GM04504 (cell line): ENCODE measurements around the gene PREB.
"Not testable (repeated sequence)": the region's sequence is repeated elsewhere in the genome, so short reads cannot be mapped to it uniquely, and the experiment has no call there.

Experiments
- DNase-seq: peaks from one replicate; pipeline ENCODE4 v3.0.0-alpha.2; 2012; ENCODE audit warnings: low read depth

The PREB gene, protein sequence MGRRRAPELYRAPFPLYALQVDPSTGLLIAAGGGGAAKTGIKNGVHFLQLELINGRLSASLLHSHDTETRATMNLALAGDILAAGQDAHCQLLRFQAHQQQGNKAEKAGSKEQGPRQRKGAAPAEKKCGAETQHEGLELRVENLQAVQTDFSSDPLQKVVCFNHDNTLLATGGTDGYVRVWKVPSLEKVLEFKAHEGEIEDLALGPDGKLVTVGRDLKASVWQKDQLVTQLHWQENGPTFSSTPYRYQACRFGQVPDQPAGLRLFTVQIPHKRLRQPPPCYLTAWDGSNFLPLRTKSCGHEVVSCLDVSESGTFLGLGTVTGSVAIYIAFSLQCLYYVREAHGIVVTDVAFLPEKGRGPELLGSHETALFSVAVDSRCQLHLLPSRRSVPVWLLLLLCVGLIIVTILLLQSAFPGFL

DNA sequence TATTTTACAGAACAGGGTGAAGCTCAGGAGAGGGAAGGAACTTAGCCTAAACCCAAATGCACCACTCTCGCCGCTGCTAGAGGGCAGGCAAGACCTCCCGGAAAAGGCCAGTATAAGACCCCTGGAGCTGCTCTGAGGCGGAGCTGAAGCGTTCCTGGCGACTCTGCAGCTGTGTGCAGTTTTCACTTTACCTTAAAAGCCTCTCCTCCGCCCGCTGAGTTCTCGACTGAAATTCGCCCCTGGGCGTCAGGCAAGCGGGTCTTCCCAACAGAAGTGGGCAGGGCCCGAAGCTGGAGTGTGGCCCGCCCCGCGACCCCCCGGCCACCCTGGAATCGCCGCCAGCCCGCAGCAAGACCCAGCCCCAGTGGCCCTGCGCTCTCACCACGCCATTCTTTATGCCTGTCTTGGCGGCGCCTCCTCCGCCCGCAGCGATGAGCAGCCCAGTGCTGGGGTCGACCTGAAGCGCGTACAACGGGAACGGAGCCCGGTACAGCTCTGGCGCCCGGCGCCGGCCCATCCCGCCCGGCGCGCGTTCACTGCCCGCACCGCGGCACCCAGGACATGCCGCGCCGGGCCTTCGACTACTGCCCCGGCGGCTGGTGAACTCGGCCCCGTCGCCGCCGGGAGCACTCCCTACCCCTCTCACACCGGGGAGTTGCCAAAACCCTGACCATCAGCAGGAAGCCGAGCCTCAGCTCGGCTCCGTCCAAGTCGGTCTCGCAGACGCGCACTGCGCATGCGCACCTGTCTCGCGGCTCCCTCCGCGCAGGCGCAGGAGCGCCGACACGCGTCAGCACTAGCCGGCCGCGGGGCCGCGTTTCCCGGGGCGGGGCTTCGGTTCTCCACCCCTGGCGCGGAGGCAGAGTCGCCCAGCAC, at the start of gene PREB:
TSS of gene PREB (minus strand) at position 732 of the 876 bp plus-strand sequence. CDS start at position 517, 215 bp downstream.
- peak; percentile 88 for DNase-seq

DNA sequence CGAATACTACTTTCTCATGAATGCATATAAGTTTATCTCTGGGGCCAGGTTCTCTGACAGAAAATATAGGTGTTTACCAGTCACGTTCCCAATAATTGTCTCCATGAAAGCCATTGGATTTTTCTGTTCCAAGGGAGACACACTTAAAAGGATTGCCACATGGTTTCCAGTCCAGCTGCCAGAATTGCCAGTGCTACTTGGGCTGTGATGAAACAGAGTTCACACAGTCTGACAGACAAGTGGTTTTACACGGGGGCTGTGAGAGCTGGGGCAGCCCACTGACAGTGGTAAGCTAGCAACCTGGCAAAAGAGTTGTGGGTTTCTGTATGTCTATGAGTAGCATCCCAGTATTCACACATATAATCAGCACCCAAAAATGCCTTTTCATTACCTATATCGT, 49.7 kb upstream of the PREB start:
- DNase-seq: no peak

DNA sequence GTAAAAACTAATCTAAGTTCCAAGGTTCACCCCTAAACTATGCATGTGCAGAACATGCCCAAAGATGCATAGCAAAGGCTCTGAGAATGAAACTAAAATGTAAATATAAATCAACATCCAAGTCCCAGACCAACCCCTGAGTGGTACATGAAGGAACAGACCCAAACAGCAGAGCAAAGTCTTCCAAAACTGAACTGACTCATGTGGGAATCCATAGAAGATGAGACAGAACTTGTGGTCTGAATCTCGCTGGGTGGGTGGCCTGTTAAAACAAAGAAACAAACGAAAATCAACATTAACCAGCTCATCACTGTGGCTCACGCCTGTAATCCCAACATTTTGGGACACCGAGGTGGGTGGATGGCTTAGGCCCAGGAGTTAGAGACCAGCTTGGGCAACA, 47.9 kb upstream of the PREB start:
- DNase-seq: no peak

DNA sequence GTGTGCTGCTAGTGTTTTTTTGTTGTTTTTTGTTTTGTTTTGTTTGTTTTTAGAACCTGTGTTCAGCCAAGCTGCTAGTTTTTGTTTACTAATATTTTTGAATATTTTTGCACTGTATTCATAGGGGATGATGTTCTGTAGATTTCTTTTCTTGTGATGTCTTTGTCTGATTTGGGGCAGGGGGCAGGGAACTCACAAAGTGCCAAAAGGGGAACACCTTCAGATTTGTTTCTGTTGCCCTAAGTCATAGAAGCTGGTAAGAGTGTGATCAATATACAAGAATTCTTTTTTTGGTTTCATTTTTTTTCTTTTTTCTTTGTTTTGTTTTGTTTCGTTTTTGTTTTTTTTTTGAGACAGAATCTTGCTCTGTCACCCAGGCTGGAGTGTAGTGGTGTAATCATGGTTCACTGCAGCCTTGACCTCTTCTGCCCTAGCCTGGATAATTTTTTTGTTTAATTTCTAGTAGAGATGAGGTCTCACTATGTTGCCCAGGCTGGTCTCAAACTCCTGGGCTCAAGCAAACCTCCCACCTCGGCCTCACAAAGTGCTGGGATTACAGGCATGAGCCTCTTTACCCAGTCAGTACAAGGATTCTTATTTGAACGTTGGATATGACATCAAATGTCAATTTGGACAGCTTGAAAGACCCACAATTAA, 45.0 kb upstream of the PREB start:
- no peak for DNase-seq

DNA sequence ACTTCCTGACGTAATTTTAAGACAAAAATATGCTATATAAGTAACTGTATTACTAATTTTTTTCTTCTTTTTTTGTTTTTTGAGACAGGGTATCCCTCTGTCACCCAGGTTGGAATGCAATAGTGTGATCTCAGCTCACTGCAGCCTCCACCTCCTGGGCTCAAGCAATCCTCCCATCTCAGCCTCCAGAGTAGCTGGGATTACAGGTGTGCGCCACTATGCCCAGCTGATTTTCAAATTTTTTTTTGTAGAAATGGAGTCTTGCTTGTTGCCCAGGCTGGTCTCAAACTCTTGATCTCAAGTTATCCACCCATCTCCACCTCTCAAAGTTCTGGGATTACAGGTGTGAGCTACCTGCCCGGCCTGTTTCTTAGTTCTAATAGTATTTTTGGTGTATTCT, 44.0 kb upstream of the PREB start:
- DNase-seq: no peak

DNA sequence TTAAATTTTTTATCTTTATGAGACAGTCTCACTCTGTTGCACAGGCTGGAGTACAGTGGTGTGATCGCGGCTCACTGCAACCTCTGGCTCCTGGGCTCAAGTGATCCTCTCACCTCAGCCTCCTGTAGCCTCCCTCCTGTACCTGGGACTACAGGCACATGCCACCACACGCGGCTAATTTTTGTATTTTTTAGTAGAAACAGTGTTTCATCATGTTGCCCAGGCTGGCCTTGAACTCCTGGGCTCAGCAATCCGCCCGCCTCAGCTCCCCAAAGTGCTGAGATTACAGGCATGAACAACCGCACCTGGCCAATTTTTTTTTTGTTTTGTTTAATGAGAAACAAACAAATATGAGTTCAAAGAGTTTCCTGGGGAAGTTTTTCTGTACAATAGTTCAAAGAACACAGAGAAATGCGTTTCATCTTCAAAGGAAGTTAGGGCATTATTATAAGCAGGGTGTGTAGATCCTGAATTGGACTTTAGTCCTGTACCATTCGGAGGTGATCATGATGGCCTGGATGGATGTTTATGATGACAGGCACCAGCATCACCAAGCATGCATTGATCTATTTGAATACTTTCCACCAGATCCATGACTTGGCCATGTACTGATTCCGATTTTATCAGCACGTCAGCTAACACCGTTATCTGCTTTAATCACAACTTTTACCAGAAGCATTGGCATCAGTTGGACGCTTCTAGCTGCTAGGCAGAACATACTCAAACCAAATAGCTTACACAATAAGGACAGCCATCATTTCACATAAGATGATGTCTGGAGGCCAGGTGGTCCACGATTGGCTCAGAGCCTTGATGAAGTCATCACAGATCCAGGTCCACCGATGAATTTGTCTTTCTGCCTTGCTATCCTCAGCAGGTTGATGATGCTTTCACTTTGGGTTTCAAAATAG, 43.3 kb upstream of the PREB start:
- DNase-seq: no peak

DNA sequence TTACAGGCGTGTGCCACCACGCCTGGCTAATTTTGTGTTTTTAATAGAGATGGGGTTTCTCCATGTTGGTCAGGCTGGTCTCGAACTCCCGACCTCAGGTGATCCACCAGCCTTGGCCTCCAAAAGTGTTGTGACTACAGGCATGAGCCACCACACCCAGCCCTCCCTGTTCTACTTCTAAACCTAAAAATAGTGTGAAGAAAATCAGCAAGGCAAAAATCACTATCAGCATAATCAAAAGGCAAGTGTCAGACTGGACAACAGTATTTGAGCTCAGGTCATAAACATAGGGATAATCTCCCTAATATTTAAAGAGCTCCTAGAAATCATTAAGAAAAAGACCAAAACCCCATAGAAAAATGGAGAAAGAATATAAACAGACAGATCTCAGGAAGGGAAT, 41.3 kb upstream of the PREB start:
- not testable (repeated sequence) for DNase-seq

DNA sequence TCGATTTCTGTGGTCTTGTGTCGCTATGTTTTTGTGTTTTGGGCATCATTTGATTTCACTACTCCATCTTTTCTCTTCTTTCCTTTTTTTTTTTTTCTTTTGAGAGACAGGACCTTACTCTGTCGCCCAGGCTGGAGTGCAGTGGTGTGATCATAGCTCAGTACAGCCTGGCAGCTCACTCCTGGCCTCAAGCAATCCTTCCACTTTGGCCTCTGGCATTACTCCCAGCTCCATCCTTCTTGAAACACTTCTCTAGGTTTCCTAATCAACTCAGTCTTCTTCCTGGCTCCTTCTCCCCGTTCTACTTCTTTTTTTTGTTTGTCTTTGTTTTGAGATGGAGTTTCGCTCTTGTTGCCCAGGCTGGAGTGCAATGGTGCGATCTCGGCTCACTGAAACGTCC, 40.9 kb upstream of the PREB start:
- DNase-seq: no peak

DNA sequence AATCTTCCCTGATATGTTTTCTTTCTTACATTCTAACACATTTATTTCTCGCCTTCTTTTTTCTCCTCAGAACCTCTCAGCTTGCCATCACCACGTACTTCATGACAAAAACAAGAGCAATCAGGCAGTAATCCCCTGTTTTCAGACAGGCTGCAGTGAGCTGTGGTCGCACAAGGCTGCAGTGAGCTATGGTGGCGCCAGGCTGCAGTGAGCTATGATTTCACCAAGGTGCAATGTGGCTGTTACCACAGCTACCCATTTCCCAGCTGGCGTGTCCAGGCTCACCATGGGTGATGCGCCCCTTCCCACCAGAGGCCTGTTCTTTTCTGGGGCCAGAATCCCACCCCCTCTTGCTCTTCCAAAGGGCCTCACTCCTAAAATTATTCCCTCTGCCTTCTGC, 40.2 kb upstream of the PREB start:
- DNase-seq: no peak

DNA sequence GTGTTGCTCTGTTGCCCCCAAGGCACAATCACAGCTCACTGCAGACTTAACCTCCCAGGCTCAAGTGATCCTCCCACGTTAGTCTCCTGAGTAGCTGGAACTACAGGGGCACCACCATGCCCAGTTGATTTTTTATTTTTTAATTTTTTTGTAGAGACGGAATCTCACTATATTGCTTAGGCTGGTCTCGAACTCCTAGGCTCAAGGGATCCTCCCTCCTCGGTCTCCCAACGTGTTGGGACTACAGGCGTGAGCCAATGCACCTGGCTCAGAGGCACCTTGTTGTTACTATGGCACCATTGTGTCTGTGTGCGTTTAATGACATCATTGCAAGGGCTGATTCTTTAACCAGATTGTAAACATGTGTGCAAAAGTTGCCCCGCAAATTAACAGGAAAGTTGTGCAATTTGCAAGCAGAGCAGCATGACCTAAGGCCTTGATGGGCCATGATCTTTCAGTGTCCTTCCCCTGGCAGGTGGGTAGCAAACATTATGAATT, 37.0 kb upstream of the PREB start:
- DNase-seq: no peak

DNA sequence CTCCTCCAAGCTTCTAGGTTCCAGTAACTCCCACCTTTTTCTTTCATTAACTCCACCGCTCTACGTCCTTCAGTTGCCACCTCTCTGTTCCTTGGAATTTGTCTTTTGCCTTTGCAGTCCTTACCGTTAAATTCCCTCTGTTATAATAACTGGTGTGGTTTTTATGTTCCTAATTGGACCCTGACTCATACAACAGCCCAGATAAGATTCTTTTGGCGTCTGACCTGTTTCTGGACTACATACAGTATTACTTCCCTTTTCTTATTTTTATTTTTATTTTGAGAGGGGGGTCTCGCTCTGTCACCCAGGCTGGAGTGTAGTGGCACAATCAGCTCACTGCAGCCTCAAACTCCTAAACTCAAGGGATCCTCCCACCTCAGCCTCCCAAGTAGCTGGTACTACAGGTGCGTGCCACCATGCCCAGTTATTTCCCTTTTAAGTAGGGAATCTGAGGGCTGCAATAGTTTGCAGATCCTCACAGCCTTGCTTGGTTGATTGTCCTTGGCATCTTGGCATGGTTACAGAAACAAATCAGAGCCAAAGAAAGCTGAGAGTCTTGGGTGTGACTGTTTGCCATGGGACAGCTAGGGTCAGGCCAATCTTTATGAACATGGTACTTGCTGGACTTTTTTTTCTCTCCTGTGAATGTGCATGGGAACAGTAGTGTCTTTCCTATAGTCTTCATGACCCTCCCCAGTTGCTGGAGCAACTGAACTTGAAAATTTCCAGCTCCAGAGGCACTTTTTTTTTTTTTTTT, 36.3 kb upstream of the PREB start:
- no peak for DNase-seq

DNA sequence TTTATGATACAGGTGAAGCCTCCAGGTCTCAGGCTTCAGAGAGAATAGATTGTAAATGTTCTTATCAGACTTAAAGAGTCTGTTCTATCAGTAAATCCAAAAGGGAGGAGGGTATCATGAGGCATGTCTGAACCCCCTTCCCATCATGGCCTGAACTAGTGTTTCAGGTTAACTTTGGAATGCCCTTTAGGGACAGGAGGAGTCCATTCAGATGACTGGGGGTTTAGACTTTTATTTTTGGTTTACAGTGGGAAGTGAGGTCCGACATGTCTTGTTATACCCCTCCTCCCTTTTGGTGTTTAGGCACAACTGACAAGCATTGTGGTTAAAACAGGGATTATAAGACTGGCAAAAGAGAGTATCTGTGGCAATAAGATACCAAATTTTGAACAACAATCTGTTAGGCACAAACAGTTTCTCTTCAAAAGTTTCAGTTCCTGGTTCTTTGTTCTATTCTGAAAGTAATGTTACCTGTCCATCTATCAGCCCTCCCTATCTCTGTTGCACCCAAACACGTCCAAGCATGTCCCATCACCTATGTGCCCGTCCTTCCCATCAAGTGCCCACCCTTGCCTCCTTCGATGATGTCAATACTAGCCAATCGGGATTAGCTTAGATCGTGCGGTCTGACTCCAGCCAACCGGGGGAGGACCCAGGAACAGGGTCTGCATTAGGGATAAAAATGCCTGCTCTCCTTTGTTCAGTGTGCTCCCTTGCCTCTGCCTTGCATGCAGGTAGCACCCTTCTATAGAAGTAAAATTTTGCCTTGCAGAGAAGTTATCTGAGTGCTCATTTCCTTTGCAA, 30.7 kb upstream of the PREB start:
- no peak for DNase-seq

DNA sequence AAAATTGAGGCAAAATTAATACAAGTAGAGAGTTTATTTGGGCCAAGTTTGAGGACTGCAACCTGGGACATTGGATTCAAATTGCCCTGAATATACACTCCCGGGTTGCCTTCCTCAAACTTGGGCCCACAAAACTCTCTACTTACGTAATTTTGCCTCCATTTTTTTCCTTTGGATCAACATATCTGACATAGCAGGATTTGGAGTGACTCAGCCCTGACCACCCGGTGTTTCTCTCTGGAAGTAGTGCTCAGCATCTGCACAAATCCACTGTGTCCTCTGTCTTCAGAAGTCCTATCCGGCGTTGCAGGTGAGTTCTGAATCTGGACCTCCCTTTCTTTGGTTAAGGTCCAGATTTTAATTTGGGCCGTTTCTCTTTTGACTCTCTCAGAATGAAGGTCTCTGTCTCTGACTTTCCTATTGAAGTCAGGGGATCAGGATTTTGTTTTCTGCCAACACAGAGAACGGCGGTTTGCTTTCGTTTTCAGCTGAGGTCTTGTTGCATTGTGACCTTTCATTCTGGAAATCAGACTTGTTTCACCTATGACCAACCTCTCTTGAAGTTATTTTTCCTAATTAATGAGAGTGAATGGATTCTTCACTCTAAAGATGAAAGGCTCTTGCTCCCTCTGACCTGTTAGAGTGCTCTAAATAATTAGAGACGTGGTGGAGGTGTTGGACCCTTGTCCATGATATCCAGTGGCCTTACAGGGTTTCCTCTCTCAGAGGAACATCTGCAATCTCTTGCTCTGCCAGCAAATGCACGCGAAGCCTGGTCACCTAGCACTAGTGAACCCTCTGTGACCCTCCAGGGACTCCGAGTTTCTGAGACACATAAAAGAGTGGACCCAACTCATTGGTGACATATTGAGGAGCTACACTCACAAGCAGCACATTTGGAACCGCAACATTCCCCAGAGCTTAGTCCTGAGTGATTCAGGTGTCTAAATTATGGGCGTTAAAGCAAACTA, 28.0 kb upstream of the PREB start:
- no peak for DNase-seq

DNA sequence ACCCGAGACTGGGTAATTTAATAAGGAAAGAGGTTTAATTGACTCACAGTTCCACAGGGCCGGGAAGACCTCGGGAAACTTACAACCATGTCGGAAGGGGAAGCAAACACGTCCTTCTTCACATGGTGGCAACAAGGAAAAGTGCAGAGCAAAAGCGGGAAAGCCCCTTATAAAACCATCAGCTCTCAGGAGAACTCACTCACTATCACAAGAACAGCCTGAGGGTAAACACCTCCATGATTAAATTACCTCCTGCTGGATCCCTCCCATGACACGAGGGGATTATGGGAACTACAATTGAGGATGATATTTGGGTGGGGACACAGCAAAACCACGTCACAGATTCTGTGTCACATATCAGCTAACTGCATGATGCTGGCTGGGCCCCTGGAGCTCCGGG, 25.8 kb upstream of the PREB start:
- DNase-seq: no peak

DNA sequence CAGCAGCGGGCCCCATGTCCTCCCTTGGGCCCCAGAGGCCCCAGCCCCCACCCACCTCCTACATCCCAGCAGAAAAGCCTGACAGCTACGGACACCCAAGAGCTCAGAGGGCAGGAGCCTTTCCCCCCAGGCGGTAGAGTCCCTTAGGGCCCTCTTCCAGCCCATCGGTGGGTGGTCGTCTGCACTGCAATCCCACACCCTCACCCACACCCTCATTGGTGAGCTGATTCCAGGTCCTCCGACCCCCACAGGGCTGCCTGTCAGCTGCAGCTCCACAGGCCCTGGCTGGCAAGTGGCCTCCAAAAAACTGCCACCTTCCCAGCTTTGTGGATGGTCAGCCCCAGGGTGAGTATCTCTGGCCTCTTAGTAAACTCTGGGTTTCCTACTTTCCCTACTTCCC, 24.8 kb upstream of the PREB start:
- DNase-seq: no peak

DNA sequence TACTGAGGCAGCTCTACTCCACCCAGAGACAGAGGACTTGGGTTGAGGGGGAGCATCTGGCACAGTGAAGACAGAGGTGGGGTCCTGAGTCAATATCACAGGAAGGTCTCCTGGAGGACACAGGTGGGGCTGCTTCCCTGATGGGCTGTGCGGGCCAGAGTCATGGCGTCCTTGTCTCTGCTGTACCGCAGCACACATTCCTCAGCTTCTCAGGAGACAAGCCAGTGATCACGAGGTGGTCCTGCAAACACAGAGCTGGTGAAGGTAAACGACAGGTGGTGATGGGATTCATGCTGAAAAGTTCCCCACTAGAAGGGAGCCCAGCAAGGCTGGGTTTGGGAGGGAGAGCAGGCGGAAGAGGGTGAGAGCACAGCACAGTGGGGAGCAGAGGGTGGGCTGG, 24.0 kb upstream of the PREB start:
- no peak for DNase-seq

DNA sequence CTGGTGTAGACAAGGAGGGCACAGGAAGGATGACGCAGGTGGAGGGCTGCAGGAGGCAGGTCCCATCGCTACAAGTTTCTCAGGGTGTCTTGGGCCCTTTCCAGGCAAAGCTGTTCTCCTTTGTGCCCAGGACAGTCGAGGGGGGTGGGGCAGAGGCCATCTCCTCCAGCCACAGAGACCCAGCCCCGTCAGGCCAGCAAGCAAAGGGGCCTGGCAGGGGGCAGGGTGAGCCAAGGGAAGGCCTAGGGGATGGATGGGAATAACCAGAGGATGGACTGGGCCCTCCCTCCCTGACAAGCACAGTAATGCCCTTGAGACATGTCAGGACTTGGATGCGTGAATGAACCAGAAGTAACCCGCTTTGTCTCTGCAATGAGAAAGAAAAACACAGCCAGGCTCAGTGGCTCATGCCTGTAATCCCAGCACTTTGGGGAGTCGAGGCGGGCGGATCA, 20.7 kb upstream of the PREB start:
- no peak for DNase-seq

DNA sequence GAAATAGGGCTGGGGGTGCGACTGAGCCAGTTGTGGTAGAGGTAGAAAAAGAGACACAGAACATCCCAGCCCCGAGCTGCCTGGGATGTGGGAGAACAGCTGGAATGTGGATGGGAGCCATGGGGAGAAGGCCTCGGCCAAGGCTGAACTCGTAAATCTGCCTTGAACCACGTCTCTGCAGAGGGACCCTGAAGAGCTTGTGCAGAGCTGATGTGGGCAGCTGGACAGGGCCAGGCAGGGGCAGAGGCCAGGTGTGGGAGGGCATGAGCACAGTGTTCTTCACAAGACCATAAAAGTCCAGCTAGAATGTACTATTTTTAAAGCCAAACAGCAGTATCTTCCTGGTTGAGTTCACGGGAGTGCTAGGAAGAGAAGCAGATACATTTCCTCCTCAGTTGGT, 20.1 kb upstream of the PREB start:
- no peak for DNase-seq
